Endothelial cell of umbilical vein (primary cell): ENCODE results near the gene AZI2. TPM values are rescaled to one million over a fixed set of nuclear protein-coding genes. Genes with fewer than 3 reads are reported as not detected.
A peak's percentile ranks its signal among the peaks of the same experiment; 100 is the strongest.

Experiments
- BruUV-seq: library from RNA; stranded (reverse); fragments of 400-500 nt; replicated peaks from 2 replicates; lab custom pipeline; 2021; lab: Mats Ljungman, UMichigan
- CTCF ChIA-PET: fragments of 300-600, 350-600 bp; sonication (Branson Sonifier 250); formaldehyde crosslinking; loops from one replicate; lab custom pipeline; 2021; ENCODE audit warnings: antibody characterized with exemption, inconsistent platforms; lab: Charles Lee
- POLR2A ChIA-PET: fragments of 300-600, 350-600 bp; sonication (Branson Sonifier 250); formaldehyde crosslinking; loops from one replicate; lab custom pipeline; 2021; ENCODE audit warnings: antibody characterized with exemption, inconsistent platforms; lab: Charles Lee
- DNase-seq: peaks from one replicate; pipeline ENCODE4 v3.0.0-alpha.2; 2011; ENCODE audit warnings: low read depth, low spot score
- FAIRE-seq: peaks from 2 replicates; lab custom pipeline; 2011; peaks lifted over from hg19 to GRCh38; lab: Jason Lieb, UNC
- H2AFZ ChIP-seq: 2 replicates; pipeline ENCODE4 v1.6.0; 2012; ENCODE audit warnings: low read depth, low read length, control low read depth, inconsistent platforms
- H3K27ac ChIP-seq: 2 replicates; pipeline ENCODE4 v1.5.1; 2011; ENCODE audit warnings: low read depth, mild to moderate bottlenecking, control low read depth, low read length, moderate library complexity; ENCODE audit not compliant: insufficient read depth
- H3K27me3 ChIP-seq, 2 experiments: 2 replicates each; pipeline versions ENCODE4 v1.6.0 to v1.6.1; 2011; ENCODE audit warnings: low read length in 2 of 2, mixed read lengths in 1 of 2; ENCODE audit not compliant: control insufficient read depth in 2 of 2, insufficient read depth in 2 of 2
- H3K36me3 ChIP-seq, 2 experiments: 2 replicates in 1 of 2; 3 replicates in 1 of 2; pipeline ENCODE4 v1.5.1; 2011; ENCODE audit warnings: low read length in 2 of 2, mild to moderate bottlenecking in 1 of 2, moderate library complexity in 1 of 2; ENCODE audit not compliant: control insufficient read depth in 2 of 2, insufficient read depth in 2 of 2; ENCODE audit errors: extremely low read depth in 1 of 2
- H3K4me1 ChIP-seq: 3 replicates; pipeline ENCODE4 v1.5.1; 2011; ENCODE audit warnings: mild to moderate bottlenecking, low read length; ENCODE audit not compliant: control insufficient read depth, insufficient read depth; ENCODE audit errors: extremely low read depth
- H3K4me2 ChIP-seq: 2 replicates; pipeline ENCODE4 v1.6.1; 2011; ENCODE audit warnings: low read length, control low read depth, mixed read lengths; ENCODE audit not compliant: insufficient read depth
- H3K4me3 ChIP-seq, 3 experiments: fragments of 200-600 bp in 1 of 3; sonication (generic), shearing (Covaris generic) in 1 of 3; replicated peaks in 1 of 3; 2 replicates each; pipeline ENCODE4 v1.5.1; 2011 to 2016; ENCODE audit warnings: control low read depth in 3 of 3, low read length in 3 of 3, mild to moderate bottlenecking in 2 of 3, inconsistent platforms in 1 of 3, low read depth in 1 of 3, moderate library complexity in 1 of 3; ENCODE audit not compliant: insufficient read depth in 1 of 3
- H3K79me2 ChIP-seq: 2 replicates; pipeline ENCODE4 v1.6.0; 2012; ENCODE audit warnings: low read length, inconsistent platforms; ENCODE audit not compliant: control insufficient read depth, insufficient read depth
- H3K9ac ChIP-seq: replicated peaks from 2 replicates; pipeline ENCODE3; 2011; ENCODE audit warnings: low read length, control low read depth; ENCODE audit not compliant: insufficient read depth; ENCODE audit errors: extremely low read depth
- H3K9me1 ChIP-seq: replicated peaks from 3 replicates; pipeline ENCODE4 v1.6.0; 2011; ENCODE audit warnings: mild to moderate bottlenecking, low read length; ENCODE audit not compliant: control insufficient read depth, insufficient read depth; ENCODE audit errors: extremely low read depth
- H3K9me3 ChIP-seq: replicated peaks from 2 replicates; pipeline ENCODE4 v1.5.1; 2012; ENCODE audit warnings: low read length, inconsistent platforms; ENCODE audit not compliant: control insufficient read depth, insufficient read depth
- H4K20me1 ChIP-seq: replicated peaks from 2 replicates; pipeline ENCODE3; 2011; ENCODE audit warnings: mild to moderate bottlenecking, low read length; ENCODE audit not compliant: control insufficient read depth, insufficient read depth; ENCODE audit errors: extremely low read depth
- EZH2 ChIP-seq: IDR thresholded peaks from 2 replicates; pipeline ENCODE4 v1.6.1; 2012; ENCODE audit warnings: borderline replicate concordance, low read depth, mild to moderate bottlenecking, moderate library complexity, low read length, inconsistent platforms; ENCODE audit not compliant: severe bottlenecking
- FOS ChIP-seq: IDR thresholded peaks from 2 replicates; pipeline ENCODE4 v1.6.1; 2011; ENCODE audit warnings: mild to moderate bottlenecking, low read length, moderate library complexity, borderline replicate concordance; ENCODE audit not compliant: insufficient read depth
- GATA2 ChIP-seq: IDR thresholded peaks from 2 replicates; pipeline ENCODE4 v1.7.0; 2011; ENCODE audit warnings: low read depth, mild to moderate bottlenecking, moderate library complexity, mixed read lengths, low read length; ENCODE audit not compliant: insufficient read length, insufficient read depth
- JUN ChIP-seq: IDR thresholded peaks from 2 replicates; pipeline ENCODE4 v1.6.1; 2011; ENCODE audit warnings: borderline replicate concordance, low read depth; ENCODE audit not compliant: insufficient read length, insufficient read depth
- MAX ChIP-seq: IDR thresholded peaks from 2 replicates; pipeline ENCODE4 v1.6.1; 2011; ENCODE audit not compliant: insufficient read depth, insufficient read length
- MYC ChIP-seq: IDR thresholded peaks from one replicate; pipeline ENCODE4 v1.6.1; 2011; ENCODE audit warnings: mild to moderate bottlenecking, low read depth, low read length
- POLR2A ChIP-seq: IDR thresholded peaks from 2 replicates; pipeline ENCODE4 v1.6.1; 2012; ENCODE audit warnings: low read depth, mild to moderate bottlenecking, control low read depth, low read length
- POLR2AphosphoS5 ChIP-seq: IDR thresholded peaks from 2 replicates; pipeline ENCODE4 v1.6.1; 2012; ENCODE audit warnings: low read depth, mild to moderate bottlenecking, control low read depth, low read length, moderate library complexity; ENCODE audit not compliant: insufficient read depth
- dilution Hi-C: fragments of 300-500 bp; cut with MboI; formaldehyde crosslinking; loops from one replicate; pipeline ENCODE4 v1.15.0; 2019; ENCODE audit warnings: low sequenced_read_pairs; ENCODE audit not compliant: extremely low pct_ligation_motif_present
- intact Hi-C: fragments of 100-400 bp; cut with micrococcal nuclease; formaldehyde crosslinking; loops from one replicate; pipeline ENCODE4 v1.10.0; 2022
- polyA plus RNA-seq, 4 experiments: library from polyadenylated mRNA; depleted of rRNA in 3 of 4; stranded (reverse) in 3 of 4; unstranded in 1 of 4; fragments of >200 nt; gene quantifications; 2 replicates each; pipeline versions ENCODE4 v1.2.1 to v1.2.3, GENCODE V29; 2011 to 2012; ENCODE audit warnings: missing spikeins in 1 of 4
- total RNA-seq: library from RNA; stranded (reverse); gene quantifications from 2 replicates; pipeline ENCODE4 v1.2.3, GENCODE V29; 2021
- TF ChIP-seq, protein P1 (sequence below), 2 donors: IDR thresholded peaks; 1 replicate in 1 of 2; 2 replicates in 1 of 2; pipeline ENCODE4 v1.5.1; 2011; ENCODE audit warnings: low read length in 2 of 2, mild to moderate bottlenecking in 2 of 2, moderate library complexity in 2 of 2, control low read depth in 1 of 2, inconsistent platforms in 1 of 2, low read depth in 1 of 2; ENCODE audit not compliant: insufficient read depth in 1 of 2; ENCODE audit errors: extremely low read depth in 1 of 2

Gene AZI2
- total and polyA plus RNA-seq, 2 donors (not counting 3 experiments of a cell fraction or from before 2014, with no cell fraction given): 17.4 to 39.5 TPM

DNA sequence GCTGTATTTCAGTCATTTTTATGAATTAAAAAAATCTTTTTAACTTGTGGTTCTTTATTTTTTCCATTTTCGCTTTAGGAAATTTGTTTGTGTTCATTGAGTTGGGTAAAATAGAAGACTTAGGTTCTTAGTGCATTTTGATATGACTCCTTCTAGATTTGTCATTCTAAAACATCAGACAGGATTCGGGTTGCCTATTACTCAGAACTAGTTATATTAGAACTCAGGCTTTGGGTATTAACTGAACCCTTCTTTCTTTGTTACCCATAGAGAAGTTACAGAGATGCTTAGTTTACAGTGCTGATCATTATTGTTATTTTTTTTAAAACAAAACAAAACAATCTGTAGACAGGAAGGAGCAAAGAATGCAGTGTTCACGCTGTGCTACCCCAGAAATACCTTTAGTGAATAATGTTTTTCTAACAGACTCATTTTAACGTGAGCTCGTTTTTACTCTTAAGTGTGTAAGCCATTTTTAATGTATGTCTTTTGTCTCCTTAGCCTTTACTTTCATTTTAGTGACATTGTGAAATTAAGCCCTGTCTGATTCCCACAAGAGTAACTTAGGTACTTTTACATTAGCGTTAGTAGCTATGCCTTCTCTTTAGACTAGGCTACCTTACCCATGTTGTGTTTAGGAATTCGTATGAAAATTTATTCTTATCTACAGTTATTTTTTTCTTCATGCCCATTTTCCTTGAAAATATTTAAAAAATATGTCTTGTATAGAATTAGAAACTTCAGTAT is 53.8 kb downstream of the AZI2 start:
- peak overlapping the region; percentile 22 for H3K27ac ChIP-seq
- no TSS peak for BruUV-seq
- DNase-seq (peak; percentile 28), FAIRE-seq (no peak)
- no peaks in the 10 kb centered on the region for H3K9me3 ChIP-seq
- no peak for TF ChIP-seq JUN
- no peak for TF ChIP-seq POLR2A
- TF ChIP-seq, protein P1, sequence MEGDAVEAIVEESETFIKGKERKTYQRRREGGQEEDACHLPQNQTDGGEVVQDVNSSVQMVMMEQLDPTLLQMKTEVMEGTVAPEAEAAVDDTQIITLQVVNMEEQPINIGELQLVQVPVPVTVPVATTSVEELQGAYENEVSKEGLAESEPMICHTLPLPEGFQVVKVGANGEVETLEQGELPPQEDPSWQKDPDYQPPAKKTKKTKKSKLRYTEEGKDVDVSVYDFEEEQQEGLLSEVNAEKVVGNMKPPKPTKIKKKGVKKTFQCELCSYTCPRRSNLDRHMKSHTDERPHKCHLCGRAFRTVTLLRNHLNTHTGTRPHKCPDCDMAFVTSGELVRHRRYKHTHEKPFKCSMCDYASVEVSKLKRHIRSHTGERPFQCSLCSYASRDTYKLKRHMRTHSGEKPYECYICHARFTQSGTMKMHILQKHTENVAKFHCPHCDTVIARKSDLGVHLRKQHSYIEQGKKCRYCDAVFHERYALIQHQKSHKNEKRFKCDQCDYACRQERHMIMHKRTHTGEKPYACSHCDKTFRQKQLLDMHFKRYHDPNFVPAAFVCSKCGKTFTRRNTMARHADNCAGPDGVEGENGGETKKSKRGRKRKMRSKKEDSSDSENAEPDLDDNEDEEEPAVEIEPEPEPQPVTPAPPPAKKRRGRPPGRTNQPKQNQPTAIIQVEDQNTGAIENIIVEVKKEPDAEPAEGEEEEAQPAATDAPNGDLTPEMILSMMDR (IDR thresholded peaks at IDR 0.05; ENCODE audit: extremely low read depth in 1 of 2, insufficient read depth in 1 of 2, low read depth in 1 of 2, low read length in 2 of 2): no peak
- no peak for TF ChIP-seq POLR2AphosphoS5
- H2AFZ ChIP-seq: peak overlapping the region; percentile 43
- H3K79me2 ChIP-seq: no peaks in the 10 kb centered on the region
- H3K27me3 ChIP-seq: no peaks in the 10 kb centered on the region
- intact Hi-C loops: loop anchor here (5.0 kb wide), 1 partner anchor 53 kb away; the partner anchor contains the start of gene CMC1
- peak overlapping the region in 1 of 3 experiments; percentile 42 for H3K4me3 ChIP-seq
- no peaks in the 10 kb centered on the region for H4K20me1 ChIP-seq
- H3K9me1 ChIP-seq: no peaks in the 10 kb centered on the region
- ChIA-PET POLR2A (no interaction called here), CTCF (interaction anchor here (0.9 to 1.2 kb wide), 2 partner anchors 8 to 9 kb away, joined by 3 to 4 read pairs; no protein-coding TSS in a partner anchor)
- peaks cover 5% of the 10 kb centered on the region for H3K4me1 ChIP-seq
- H3K4me2 ChIP-seq: peak overlapping the region; percentile 82
- dilution Hi-C loops: no loop called here
- H3K9ac ChIP-seq: peak overlapping the region; percentile 47
- H3K36me3 ChIP-seq: no peaks in the 10 kb centered on the region

- no peak for TF ChIP-seq POLR2AphosphoS5
- no peak for TF ChIP-seq JUN
- no peak for TF ChIP-seq FOS
- no peak for TF ChIP-seq EZH2
- TF ChIP-seq MAX: no peak
- TF ChIP-seq GATA2: no peak
- no peak for TF ChIP-seq MYC
- no peak for TF ChIP-seq POLR2A
- Histone ChIP-seq H3K36me3 (no peaks in the 10 kb centered on the region), H3K27ac (no peak overlapping the region), H3K9me3 (no peaks in the 10 kb centered on the region), H3K4me3 (no peak overlapping the region), H3K4me2 (no peak overlapping the region), H2AFZ (no peak overlapping the region), H3K4me1 (peaks cover 5% of the 10 kb centered on the region), H3K9ac (no peak overlapping the region), H3K9me1 (no peaks in the 10 kb centered on the region), H3K79me2 (no peaks in the 10 kb centered on the region), H4K20me1 (no peaks in the 10 kb centered on the region), H3K27me3 (no peaks in the 10 kb centered on the region)
- no peak for FAIRE-seq
- dilution Hi-C loops: no loop called here
- ChIA-PET POLR2A (no interaction called here), CTCF (interaction anchor here (1.3 kb wide), 1 partner anchor 11 kb away, joined by 4 read pairs; no protein-coding TSS in a partner anchor)
- no peak for DNase-seq
- BruUV-seq: no TSS peak
- intact Hi-C loops: no loop called here
Measured at GRCh38 chr3:28292622-28293021, 56.0 kb downstream of the AZI2 start.
